ES-I3 (cell line): ENCODE results near the gene BSDC1.
A peak's percentile ranks its signal among the peaks of the same experiment; 100 is the strongest.
"Not testable (repeated sequence)": the region's sequence is repeated elsewhere in the genome, so short reads cannot be mapped to it uniquely, and the experiment has no call there.

Experiments used
- H3K36me3 ChIP-seq: 2 replicates; pipeline ENCODE4 v1.6.1; 2013; ENCODE audit warnings: mild to moderate bottlenecking, low read length, control low read depth, moderate library complexity; ENCODE audit not compliant: insufficient read depth
- H3K4me1 ChIP-seq: 2 replicates; pipeline ENCODE4 v1.6.1; 2013; ENCODE audit warnings: mild to moderate bottlenecking, control low read depth, low read length; ENCODE audit not compliant: insufficient read depth
- H3K9ac ChIP-seq: 2 replicates; pipeline ENCODE4 v1.6.1; 2013; ENCODE audit warnings: low read depth, mild to moderate bottlenecking, low read length, moderate library complexity
- H3K9me3 ChIP-seq: 2 replicates; pipeline ENCODE4 v1.6.1; 2013; ENCODE audit warnings: mild to moderate bottlenecking, low read length, moderate library complexity; ENCODE audit not compliant: control insufficient read depth, insufficient read depth

The BSDC1 gene, protein sequence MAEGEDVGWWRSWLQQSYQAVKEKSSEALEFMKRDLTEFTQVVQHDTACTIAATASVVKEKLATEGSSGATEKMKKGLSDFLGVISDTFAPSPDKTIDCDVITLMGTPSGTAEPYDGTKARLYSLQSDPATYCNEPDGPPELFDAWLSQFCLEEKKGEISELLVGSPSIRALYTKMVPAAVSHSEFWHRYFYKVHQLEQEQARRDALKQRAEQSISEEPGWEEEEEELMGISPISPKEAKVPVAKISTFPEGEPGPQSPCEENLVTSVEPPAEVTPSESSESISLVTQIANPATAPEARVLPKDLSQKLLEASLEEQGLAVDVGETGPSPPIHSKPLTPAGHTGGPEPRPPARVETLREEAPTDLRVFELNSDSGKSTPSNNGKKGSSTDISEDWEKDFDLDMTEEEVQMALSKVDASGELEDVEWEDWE

DNA sequence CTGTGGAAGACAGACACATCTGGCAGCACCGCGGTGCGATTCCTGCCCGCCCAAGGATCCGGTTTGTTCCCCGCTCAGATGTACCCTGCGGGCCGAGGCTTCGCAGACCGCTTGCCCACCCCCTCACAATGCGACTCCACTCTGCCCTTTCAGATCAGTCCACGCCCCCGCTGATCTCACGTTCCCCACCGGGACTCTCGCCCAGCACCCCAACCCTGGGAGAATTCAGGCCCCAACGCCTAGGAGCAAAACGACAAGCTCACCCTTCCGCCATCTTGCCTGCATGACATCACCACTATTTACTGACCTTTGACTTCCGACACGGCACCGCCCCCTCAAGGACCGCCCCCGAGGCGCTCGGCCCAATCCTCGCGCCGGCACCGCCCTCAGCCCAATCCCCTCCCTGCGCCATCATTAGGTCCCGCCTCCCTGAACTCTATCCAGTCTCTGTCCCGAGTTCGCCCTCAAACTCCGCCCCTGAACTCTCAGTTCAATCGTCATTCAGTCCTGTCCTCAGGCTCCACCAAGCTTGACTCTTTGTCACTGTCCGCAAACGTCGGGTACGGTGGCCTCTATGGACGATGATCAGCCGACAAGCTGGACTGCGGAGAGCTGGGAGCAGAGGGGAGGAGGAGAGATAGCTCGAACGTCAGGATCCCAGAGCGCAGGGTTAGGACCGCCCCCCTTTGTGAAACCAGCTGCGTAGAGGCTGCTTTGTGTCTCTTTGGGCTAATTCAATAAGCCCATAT, at the start of gene BSDC1:
BSDC1 (minus strand) TSS at position 301 of the 749 bp plus-strand sequence; CDS start at position 274, 27 bp downstream.
- Histone ChIP-seq H3K9me3 (no peaks in the 10 kb centered on the region), H3K4me1 (no peaks in the 10 kb centered on the region)

DNA sequence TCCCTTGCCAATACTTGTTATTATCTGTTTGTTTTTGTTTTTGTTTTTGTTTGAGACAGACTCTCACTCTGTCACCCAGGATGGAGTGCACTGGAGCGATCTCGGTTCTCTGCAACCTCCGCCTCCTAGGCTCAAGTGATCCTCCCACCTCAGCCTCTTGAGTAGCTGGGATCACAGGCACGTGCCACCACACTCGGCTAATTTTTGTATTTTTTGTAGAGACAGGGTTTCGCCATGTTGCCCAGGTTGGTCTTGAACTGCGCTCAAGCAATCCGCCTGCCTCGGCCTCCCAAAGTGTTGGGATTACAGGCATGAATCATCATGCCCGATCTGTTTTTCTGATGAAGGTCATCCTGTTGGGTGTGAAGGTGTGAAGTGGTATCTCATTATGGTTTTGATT, 47.2 kb upstream of the BSDC1 start:
- not testable (repeated sequence) for H3K9me3 ChIP-seq, H3K9ac ChIP-seq, H3K36me3 ChIP-seq
- peaks cover 21% of the 10 kb centered on the region for H3K4me1 ChIP-seq

More for the DNA sequence above, at the start of gene BSDC1:
- peak within 1 kb of the TSS; percentile 85 for H3K9ac ChIP-seq
- peaks cover 10% of the 10 kb centered on the region; the same call in 1 of the 2 replicates for H3K36me3 ChIP-seq

DNA sequence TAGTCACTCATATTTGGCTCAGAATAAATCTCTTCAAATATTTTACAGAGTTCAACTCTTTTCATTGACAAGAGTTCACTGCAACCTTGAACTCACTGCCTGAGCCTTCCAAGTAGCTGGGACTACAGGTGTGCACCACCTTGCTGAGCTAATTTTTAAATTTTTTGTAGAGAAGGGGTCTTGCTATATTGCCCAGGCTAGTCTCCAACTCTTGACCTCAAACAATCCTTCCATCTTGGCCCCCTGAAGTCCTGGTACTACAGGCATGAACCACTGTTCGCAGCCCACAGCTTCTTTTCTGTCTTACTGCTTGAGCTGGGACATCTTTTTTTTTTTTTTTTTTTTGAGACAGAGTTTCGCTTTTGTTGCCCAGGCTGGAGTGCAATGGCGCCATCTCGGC, 44.5 kb upstream of the BSDC1 start:
- H3K9me3 ChIP-seq, H3K9ac ChIP-seq, H3K36me3 ChIP-seq: not testable (repeated sequence)
- H3K4me1 ChIP-seq = peaks cover 12% of the 10 kb centered on the region; the same call in 1 of the 2 replicates

DNA sequence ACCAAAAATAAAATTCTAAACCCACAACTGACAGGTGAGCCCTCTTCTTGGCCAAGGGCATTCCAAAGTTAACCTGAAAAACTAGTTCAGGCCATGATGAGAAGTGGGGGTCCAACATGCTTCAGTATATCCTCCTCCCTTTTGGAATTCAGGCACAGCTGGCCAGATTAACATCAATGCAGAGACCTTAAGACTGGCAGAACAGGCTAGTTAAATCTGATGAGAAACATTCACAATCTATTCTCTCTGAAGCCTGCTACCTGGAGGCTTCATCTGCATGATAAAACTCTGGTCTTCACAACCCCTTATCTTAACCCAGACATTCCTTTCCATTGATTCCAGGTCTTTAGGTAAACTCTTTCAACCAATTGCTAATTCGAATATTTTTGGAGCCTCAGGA, 43.9 kb upstream of the BSDC1 start:
- Histone ChIP-seq H3K9me3 (peaks cover 4% of the 10 kb centered on the region; the same call in 1 of the 2 replicates), H3K4me1 (peaks cover 7% of the 10 kb centered on the region; the same call in 1 of the 2 replicates), H3K36me3 (no peaks in the 10 kb centered on the region), H3K9ac (no peak overlapping the region)

DNA sequence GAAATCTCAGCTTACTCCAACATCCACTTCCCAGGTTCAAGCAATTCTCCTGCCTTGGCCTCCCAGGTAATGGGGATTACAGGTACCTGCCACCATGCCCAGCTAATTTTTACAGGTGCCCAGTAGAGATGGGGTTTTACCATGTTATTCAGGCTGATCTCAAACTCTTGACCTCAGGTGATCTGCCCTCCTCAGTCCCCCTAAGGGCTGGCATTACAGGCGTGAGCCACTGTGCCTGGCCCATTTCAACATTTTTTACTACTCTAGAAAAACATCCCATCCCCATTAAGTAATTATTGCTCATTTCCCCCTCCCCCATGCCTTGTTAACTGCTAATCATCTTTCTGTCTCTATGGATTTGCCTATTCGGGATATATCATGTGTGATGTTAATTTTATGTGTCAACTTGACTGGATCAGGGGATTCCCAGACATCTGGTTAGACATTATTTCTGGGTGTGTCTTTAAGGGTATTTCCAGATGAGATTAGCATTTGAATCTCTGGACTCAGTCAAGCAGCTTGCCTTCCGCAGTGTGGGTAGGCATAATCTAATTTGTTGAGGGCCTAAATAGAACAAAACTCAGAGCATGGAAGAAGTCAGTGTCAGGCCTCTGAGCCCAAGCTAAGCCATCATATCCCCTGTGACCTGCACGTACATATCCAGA, 37.6 kb upstream of the BSDC1 start:
- peaks cover 18% of the 10 kb centered on the region for H3K4me1 ChIP-seq
- H3K9ac ChIP-seq = no peak overlapping the region
- H3K36me3 ChIP-seq = no peaks in the 10 kb centered on the region
- H3K9me3 ChIP-seq = no peaks in the 10 kb centered on the region

DNA sequence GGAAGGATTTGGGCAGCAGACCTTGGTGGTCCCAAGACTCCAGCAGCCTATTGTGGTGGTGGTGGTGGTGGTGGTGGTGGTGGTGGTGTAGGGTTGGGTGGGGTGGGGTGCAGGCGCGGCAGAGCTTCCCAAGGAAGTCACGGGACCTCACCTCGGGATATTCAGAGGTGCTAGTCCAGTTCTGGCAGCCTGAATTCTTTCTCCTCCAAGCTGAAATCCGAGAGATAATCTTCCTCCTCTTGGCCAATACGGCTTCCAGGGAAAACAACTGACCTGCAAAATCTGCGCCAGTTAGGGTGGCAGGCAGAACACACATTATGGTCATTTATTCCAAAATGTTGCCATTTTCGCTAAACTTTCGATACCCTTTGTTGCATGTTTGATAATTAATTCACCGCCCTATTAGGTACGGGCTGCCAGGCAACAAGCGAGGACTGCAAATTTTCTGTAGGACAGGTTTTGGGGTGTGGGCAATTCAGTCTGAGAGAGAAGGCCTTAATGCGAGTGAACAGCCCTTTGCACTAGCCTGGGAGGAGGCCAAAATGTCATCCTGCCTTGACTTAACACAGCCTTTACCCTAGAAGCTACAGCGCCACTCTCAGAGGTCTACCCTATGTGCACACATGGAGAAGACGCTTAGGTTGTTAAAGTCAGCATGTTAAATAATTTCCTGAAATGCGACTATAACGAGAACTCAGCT, 33.2 kb upstream of the BSDC1 start:
- Histone ChIP-seq H3K36me3 (no peaks in the 10 kb centered on the region), H3K9ac (no peak overlapping the region), H3K9me3 (no peaks in the 10 kb centered on the region), H3K4me1 (peaks cover 18% of the 10 kb centered on the region)

DNA sequence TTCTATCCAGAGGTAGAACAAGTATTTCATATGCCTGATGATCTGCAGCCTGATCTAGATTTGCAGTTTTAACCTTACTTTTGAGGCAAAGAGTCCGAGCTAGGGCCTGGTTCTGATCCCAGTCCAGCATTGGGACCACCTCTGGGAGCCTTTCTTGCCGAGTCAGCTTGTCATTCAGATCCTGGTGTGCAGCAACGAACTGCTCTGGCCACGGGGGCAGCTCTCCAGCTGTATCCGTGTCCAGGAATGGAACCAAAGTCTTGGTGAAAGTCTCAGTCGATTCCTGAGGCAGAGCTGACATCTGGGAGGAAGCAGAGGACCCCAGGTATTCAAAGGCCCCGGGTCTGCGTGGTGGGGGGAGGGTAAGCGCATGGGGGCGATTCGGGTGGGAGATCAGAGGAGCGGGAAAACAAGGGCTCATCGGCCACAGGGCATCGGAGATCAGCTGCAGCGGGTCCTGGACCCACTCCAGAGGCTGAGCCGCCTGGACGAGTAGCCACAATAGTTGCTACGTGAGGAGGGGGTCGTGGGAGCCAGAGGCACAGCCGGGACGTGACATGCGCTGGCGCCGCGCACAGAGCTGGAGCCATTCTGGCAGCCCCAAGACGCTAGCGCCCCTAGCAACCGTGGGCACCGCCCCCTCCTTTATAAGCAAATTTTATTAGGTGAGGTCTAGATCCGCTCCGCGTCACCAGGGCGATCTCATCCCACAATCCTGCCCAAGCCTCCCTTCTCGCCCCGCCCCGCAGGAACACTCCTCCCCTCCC, 32.4 kb upstream of the BSDC1 start:
- peaks cover 14% of the 10 kb centered on the region for H3K4me1 ChIP-seq
- H3K36me3 ChIP-seq = no peaks in the 10 kb centered on the region
- no peaks in the 10 kb centered on the region for H3K9me3 ChIP-seq
- no peak overlapping the region for H3K9ac ChIP-seq

DNA sequence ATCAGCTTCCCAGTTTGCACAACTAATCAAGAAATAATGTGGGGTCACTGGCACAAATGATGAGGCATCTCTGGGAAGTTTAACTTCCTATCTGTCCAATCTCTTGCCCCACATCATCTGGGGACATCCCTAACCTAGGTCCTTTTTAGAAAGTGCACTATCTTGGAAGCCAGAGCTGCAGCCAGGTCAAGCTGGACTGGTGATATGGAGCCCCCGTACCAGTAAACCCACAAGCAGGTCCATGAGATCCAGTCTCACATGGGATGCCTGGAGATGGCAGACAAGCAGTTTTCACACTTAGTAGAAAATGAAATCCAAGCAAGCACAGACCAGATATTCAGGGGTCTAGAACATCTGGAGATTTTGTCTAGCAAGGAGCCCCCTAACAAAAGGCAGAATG, 27.5 kb upstream of the BSDC1 start:
- Histone ChIP-seq H3K4me1 (no peaks in the 10 kb centered on the region), H3K9me3 (no peaks in the 10 kb centered on the region; the same call in 1 of the 2 replicates), H3K9ac (no peak overlapping the region), H3K36me3 (no peaks in the 10 kb centered on the region)

DNA sequence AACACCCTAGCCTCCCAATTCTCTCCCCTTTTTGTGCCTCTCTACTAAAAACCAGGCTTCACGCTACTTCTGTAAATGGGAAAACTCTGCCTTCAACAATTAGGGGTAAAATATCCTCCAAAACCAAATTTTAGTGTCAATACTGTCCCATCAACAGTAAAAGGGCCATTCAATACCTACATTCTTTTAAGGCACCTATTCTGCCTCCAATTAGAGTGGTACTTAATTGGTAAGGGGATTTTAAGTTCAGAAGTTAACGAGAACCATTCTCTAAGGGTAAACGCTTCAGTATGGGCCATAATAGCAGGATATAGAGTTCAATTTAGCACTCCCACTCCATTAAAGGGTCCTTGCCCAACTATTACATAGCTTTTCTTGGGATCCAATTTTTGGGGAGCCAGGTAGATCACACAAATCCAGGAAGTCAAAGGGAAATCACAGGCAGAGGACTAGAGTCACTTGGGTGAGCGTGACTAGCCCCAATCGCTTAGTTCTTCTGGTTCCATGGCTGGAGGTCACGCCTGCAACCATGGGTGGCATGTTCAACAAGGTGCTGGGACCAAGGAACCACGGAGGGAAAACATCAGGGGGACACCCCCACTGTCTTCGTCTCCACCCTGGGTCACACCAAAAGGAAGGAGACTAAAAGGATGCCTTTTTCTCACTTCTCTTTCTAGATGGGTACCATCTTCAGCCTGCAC, 20.1 kb upstream of the BSDC1 start:
- Histone ChIP-seq H3K9ac (no peak overlapping the region), H3K9me3 (peaks cover 13% of the 10 kb centered on the region), H3K4me1 (no peaks in the 10 kb centered on the region), H3K36me3 (no peaks in the 10 kb centered on the region; the same call in 1 of the 2 replicates)

DNA sequence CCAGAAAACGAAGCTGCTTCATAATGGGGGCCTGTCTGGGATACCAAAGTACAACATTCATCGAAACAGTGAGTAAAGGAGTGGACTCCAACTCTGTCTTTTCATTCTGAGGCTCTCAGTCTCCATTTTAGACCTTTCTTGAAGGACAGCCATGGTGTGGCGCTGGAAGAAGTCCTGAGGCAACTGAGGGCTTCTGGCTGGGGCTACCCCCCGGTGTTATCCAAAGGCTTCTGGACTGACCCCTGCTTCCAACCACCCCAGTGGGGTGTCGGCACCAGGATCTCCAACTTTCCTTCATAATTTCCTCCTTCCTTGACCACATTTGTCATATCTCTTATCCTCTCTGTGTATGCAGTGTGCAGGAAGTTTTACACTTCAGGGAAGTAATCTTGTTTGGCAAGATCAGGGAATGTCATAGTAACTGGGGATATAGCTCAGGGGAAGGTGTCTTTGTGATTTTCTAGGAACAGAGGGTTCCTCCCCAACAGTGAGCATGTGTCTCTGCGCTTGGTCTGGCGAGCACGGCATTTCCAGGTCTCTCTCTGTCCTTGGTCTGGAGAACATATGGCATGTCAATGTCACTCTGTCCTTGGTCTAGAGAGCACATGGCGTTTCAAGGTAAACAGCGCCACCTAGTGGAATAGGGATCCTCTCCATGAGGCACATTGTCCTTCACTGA, 19.4 kb upstream of the BSDC1 start:
- no peak overlapping the region for H3K9ac ChIP-seq
- peaks cover 13% of the 10 kb centered on the region for H3K9me3 ChIP-seq
- H3K4me1 ChIP-seq = no peaks in the 10 kb centered on the region
- no peaks in the 10 kb centered on the region; the same call in 1 of the 2 replicates for H3K36me3 ChIP-seq

DNA sequence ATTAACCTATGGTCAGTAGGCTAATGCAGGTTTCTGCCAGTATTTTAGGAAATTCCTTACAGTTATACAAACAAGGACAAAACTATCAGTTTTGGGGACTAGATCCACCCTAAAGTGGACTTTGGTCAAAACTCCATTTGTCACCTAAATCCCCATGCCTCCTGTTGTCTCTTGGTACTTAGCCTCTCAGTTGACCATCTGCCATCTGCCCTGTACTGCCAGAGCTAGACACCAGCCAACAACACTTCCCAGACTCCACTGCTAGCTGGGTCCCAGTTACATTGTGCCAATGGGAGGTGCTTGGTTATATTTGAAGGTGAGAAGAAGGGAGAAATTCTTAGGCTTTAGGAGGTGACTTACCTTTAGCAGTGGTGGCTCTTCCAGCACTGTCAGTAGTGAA, 17.0 kb upstream of the BSDC1 start:
- H3K4me1 ChIP-seq = no peaks in the 10 kb centered on the region
- no peak overlapping the region for H3K9ac ChIP-seq
- no peaks in the 10 kb centered on the region; the same call in none of the 2 replicates for H3K36me3 ChIP-seq
- peaks cover 13% of the 10 kb centered on the region for H3K9me3 ChIP-seq

DNA sequence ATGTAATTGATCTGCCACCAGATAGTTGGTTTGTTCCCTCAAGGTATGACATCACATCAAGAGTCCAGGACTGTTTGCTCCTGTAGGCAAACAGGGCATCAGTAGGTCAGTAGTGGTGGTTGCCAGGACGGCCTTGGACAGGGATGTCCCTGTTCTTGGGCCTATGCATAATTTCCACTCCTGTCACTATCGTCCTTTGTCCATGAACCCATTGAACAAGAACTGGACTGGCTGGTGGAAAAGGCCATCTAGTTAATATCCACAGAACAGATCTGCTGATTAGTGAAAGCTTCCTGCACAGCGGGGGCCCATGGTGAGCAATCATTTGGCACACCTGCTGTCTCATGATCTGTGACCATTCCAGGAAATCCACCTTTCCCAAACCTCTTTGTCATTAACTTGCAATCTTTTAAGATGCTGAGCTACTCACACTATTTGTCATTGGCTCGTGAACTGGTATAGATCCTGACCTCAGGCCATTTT, 12.4 kb upstream of the BSDC1 start:
- Histone ChIP-seq H3K36me3 (no peaks in the 10 kb centered on the region; the same call in 1 of the 2 replicates), H3K9me3 (no peaks in the 10 kb centered on the region), H3K9ac (no peak overlapping the region), H3K4me1 (no peaks in the 10 kb centered on the region)
